Stimulated activated CD4-positive, alpha-beta T cell treated with anti-CD3 and anti-CD28 coated beads, TNF-alpha, amount 100 ng/mL, for 1 hour (primary cell): ENCODE data around the gene TKFC.
"Not testable (repeated sequence)": the region's sequence is repeated elsewhere in the genome, so short reads cannot be mapped to it uniquely, and the experiment has no call there.

Experiments
- DNase-seq, 3 donors: peaks; one replicate each; pipeline ENCODE4 v3.0.0-alpha.2; 2020; ENCODE audit warnings: low read depth in 3 of 3, low spot score in 1 of 3

Gene TKFC

DNA sequence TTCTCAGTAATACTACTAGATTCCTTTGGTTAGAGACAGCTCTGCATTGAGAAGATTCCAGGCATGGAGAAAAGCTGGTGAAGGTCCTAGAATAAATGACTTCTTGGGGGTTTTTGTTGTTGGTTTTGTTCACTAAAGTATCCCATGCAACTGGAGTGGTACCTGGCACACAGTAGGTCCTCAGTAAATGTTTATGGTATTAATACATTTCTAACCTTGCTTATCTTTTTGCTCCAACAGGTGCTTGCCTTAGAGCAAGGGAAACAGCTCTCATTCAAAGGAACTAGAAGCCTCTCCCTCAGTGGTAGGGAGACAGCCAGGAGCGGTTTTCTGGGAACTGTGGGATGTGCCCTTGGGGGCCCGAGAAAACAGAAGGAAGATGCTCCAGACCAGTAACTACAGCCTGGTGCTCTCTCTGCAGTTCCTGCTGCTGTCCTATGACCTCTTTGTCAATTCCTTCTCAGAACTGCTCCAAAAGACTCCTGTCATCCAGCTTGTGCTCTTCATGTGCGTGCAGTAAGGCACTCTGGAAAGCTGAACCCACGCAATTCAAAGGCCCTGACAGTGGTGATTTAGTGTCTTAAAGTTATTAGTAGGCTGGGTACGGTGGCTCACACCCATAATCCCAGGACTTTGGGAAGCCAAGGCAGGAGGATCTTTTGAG lies 31.1 kb downstream of the TKFC start:
- DNase-seq = no peak

DNA sequence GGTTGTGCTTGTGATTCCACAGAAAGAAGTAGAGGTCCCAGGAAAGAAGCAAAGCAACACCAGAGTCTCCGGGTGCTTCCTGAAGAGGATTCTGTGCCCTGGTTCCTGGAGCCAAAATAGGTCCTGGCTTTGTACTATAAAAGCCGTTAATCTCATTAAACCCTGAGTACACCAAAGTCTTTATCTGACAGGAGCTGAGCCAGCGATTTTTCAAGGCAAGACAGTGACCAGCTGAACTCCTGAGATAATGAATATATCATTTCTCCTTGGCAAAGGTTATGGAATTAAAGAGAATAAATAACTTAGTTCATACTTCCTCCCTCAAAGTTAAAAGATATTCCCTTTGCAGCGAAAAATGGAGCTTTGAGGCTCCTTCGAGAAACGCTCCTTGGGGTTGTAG lies 34.4 kb downstream of the TKFC start:
- no peak for DNase-seq

DNA sequence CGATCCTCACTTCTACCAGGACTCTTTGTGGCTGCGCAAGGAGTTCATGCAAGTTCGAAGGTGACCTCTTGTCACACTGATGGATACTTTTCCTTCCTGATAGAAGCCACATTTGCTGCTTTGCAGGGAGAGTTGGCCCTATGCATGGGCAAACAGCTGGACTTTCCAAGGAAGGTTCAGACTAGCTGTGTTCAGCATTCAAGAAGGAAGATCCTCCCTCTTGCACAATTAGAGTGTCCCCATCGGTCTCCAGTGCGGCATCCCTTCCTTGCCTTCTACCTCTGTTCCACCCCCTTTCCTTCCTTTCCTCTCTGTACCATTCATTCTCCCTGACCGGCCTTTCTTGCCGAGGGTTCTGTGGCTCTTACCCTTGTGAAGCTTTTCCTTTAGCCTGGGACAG lies 35.6 kb downstream of the TKFC start:
- DNase-seq = no peak

DNA sequence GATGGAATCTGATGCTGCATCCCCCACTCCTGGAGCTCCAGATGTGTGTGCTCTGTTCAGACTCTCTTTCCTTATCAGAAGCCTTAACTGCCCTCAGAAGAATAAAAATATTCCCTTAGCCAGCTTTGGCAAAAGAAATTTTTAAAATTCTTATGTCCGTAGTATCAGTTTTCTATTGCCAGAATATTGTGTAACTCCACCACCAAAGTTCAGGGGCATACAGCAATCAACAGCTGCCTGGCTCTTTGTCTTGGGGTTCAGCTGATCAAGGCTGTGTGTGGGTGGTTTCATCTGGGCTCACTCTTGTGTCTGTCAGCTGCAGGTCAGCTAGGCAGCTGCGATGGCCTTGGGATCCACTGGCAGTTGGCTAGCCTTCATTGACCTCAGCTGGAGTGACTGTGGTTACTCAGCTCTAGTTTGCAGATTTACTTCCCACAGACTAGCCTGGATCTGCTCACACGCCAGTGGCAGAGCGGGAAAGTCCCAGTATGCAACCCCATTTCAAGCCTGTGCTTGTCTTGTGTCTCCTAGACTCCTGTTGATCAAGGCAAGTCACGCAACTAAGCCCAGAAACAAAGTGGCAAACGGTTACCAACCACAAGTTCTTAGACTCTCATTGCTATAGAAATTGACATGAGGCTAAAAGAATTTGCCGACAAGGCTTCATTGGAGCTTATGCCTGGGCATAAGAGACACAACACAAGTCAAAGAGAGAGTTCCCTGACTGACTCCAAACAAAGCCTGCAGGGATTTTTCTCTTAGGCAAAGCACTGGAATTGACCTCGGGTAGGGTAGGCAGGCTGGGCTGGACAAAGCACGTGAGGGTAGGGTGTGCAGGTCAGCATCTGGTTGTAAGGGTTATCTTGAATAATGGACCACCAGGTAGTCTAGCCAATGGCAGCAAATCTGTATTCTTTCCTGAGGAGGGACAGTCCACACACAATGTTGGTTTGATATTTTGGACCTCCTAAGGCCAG lies 36.6 kb downstream of the TKFC start:
- DNase-seq = no peak

DNA sequence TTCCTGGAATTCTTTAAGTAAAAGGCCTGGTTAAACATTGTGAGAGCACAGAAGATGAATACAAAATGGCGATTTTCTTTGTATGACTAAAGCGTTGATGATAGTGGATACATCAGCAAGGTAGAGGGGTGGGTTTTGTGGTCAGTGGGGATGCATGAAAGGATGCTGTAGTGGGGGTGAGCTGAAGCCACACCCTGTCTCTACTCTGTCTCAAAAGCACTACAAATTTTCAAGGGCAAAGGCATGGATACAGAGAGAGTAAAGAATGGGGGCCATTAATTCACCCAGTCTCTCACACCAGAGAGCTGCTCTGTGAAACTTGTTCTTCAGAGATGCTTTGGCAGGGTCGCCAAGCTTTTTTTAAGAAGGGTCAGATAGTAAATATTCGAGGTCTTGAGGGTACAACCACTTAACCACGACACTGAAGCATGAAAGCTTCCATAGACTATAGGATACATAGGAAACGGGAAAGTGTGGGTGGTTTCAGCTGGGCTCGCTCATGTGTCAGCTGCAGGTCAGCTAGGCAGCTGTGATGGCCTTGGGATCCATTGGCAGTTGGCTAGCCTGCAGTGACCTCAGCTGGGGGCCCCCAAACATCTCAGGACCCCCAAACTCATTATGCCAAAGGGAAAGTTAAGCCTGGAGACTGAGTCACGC lies 37.4 kb downstream of the TKFC start:
- no peak for DNase-seq

DNA sequence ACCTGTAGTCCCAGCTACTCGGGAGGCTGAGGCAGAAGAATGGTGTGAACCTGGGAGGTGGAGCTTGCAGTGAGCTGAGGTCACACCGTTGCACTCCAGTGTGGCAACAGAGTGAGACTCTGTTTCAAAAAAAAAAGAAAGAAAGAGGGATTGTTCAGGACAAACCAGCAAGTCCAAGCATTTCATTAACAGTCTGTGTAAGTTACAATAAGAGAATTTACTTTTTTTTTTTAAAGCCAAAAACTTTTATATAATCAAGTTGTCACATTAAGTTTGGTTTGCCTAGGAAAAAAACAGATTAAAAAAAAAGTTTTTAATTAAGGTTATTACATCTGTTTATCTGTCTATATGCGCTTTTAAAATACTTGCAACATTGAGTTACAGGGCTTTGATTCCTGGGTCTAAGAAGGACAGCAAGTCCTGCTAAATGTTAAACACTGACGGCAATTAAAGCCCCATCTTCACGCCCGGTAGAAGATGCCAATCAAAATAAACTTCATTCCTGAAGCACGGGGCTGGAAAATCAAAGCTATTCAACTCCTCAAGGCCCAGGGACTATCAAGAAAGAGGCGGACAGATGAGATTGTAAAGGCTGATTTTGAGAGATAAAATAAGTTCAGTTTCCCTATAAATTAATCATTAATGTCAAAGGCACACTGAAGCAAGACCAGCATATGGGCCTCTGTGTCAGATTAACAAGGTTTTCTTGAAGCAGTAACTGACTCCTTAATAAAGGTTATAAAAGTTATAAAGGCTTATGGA lies 39.8 kb downstream of the TKFC start:
- DNase-seq = no peak

DNA sequence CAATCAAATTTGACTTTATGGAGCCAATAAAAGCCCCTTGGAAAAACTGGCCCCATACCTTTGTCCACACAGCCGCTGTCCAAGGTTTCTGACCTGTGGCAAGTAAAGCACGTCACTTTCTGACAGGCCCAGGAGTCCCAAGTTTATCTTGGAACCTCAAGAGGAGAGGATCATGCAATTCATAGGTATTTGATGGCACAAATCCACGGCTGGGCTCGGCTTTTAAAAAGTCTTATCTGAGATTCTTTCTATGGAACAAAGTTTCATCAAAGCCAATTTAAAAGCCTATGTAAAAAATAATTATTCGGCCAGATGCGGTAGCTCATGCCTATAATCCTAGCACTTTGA lies 42.7 kb downstream of the TKFC start:
- no peak for DNase-seq

DNA sequence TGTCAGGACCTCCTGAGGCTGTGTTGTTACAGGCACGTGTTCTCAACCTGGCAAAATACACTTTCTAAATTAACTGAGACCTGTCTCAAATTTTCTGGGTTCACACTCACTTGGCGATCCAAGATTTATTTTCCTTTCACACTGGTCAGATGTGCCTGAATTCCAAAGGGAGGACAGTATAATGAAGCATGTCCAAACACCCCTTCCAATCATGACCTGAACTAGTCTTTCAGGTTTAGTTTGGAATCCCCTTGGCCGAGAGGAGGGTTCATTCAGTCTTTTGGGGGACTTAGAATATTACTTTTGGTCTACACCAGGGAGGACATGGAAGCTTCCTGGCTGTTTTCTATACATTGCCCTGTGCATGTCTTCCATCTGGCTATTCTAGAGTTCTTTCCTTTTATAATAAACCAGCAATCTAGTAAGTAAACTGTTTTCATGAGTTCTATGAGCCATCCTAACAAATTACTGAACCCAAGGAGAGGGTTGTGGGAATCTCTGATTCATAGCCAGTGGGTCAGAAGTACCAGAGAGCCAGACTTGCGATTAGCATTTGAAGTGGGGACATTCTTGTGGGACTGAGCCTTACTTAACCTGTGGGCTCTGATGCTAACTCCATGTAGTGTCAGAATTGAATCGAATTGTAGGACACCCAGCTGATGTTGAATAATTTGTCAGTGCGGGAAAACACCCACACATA lies 44.6 kb downstream of the TKFC start:
- no peak for DNase-seq

DNA sequence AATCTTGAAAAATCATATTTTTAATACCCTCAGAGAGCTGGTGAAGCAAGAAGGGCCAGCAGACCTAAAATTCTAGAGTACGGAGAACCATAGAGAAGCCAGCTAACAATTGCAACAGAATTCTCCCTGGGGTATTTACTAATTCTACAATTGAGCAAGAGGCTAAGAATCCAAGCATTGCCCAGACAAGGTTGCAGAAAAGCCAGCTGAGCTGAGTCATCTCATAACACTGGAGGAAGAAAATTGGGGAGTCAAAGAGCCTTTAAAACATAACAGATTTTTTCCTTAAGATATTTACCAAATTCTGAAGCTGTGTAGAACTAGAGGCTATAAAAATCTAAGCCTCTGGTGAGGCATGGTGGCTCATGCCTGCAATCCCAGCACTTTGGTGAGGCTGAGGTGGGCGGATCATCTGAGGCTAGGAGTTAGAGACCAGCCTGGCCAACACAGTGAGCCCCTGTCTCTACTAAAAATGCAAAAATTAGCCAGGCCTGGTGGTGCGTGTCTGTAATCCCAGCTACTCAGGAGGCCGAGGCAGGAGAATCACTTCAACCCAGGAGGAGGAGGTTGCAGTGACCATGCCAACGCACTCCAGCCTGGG lies 45.8 kb downstream of the TKFC start:
- no peak for DNase-seq

DNA sequence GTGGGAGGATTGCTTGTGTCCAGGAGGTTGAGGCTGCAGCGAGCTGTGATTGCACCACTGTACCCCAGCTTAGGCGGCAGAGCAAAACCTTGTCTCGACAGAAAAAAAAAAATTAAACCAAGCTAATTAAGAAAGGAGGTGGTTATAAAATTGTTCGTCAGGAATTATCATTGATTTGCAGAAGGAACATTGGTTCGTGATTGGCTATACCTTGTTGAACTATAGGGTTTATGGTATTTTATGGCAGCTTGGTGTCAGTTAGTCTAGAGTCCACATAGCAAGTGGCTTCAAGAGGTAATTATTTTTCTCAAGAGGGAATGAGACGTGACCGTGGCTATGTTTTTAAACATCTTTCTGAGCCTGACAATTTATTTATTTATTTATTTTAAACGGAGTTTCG lies 47.9 kb downstream of the TKFC start:
- no peak for DNase-seq

DNA sequence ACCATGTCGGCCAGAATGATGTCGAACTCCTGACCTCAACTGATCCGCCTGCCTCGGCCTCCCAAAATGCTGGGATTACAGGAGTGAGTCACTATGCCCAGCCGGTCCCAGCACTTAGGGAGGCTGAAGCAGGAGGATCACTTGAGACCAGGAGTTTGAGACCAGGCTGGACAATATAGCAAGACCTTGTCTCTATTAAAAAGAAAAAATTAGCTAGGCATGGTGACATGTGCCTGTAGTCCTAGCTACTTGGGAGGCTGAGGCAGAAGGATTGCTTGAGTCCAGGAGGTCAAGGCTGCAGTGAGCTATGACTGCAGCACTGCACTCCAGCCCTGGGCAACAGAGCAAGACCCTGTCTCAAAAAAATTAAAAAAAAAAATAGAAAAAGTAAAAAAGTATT lies 50.8 kb downstream of the TKFC start:
- DNase-seq = not testable (repeated sequence)

DNA sequence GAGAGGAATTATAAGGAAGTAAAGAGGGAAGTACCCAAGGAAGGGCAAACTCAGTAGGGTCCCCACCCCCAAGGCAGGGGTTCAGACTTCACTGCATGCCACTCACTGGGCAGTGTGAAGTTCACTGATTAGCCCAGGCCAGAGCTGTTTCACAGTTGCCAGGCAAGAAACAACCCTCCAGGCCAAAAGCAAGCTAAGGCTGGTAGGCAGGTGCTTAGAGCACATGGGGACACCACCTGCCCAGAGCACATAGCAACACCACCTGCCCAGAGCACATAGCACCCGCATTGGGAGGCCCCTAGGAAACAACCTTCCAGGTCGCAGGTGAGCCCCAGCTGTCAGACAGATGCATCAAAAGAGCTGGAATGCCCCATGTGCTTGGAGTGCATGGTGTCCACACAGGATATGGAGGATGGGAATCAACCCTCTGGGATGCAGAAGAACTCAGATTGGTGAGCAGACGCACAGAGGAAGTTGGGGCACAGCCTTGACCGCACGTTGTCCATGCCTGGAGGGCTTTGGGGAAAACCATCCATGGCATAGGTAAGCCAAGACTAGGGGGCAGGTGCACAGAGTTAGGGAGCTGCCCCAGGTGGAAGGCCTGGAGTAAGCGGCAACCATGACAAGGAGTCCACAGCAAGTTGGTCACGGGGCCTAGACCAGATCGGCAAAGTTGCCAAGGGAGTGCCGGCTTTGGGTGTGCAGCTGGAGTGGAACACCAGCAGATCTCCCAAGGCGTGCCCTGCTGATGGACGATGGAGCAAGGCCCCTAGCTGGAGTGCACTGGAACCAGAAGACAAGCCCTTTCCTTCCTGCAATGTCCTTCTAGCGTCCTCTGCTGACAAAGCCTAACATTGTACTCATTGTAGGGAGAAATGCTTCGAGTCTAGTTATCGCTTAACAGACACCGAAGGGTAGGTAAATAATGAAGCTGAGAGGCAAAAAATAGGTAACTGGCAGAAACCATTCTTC lies 51.5 kb downstream of the TKFC start:
- no peak for DNase-seq

DNA sequence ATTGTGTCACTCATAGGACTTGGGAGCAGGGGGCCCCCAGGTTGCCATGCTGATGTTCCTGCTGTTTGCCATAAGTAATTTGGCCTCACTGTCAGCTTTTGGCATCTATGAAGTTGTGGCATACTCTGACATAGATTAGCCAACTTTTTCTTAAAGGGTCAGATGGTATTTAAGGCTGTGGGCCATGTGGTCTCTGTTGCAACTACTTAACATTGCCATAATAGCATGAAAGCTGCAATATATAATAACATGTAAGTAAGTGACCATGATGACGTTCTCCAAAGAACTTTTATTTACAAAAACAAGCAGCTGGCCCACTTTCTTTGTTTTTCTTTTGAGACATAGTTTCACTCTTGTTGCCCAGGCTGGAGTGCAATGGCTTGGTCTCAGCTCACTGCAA lies 57.1 kb downstream of the TKFC start:
- no peak for DNase-seq

DNA sequence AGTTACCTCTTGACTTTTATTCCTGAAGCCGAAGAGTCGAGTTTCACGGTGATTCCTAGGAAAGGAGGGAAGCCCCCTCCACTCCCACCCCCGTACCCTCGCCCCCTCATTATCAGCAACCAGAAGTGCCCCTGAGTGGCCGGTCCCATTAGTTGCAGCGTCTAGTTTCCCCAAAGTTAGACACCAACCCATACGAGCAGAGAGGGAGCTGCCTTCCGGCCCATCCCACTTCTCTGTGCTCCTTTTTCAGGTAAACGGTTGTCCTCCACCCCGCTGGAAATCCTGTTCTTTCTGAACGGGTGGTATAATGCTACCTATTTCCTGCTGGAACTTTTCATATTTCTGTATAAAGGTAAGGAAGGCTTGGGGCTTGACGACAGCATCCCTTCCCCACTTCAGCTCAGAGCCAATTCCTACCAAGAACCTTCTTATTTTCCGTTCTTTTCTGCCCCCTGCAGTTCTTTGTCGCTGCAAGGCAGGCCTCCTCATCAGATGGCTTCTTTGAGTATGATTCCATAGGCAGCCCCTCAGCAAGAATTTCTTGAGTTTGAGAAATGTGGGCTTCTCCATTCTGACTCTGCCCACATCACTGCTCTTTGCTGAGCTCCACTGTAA lies 60.1 kb downstream of the TKFC start:
- no peak for DNase-seq
